HG02885 (cell line): ENCODE data around the gene TWSG1.
"Not testable (repeated sequence)": the region's sequence is repeated elsewhere in the genome, so short reads cannot be mapped to it uniquely, and the experiment has no call there.

Source experiments
- ATAC-seq: cut with Tn5 transposase; IDR thresholded peaks from one replicate; pipeline ENCODE4 v1.9.1; 2021; ENCODE audit warnings: mild to moderate bottlenecking; ENCODE audit not compliant: unreplicated experiment, poor library complexity

The TWSG1 gene

DNA sequence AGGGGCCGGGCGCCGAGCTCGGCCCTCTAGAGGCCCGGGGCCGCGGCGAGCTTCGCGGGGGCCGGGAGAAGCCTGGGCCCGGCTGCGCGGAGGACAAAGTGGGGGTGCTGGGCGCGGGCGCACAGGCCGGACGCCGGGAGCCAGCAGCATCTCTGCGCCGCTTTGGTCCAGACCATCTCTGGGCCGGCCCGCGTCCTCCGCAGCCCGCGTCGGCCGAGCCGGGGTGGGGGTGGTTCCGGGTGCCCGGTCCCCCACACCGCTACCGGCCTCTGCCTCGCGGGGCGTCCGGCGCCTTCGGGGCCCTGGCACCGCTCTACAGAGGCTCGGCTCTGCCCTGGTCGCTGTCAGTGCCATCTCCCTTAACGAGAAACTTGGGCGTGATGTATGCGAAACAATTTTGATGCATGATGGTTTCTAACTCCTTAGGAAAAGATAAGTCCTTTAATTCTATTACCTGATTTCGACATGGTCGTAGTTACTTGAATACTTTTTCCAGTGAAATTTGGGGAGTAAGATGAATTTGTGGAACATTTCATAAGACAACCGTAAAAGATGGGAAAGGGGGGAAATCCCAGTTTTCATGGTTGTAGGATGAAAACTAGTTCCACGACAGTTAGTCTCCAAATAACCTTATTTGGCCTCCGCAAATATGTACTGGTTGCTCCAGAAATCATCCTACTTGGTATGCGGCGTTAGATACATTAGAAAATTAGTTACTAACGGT, 562 bp downstream of the TWSG1 start:
- peak; percentile 45 for ATAC-seq

DNA sequence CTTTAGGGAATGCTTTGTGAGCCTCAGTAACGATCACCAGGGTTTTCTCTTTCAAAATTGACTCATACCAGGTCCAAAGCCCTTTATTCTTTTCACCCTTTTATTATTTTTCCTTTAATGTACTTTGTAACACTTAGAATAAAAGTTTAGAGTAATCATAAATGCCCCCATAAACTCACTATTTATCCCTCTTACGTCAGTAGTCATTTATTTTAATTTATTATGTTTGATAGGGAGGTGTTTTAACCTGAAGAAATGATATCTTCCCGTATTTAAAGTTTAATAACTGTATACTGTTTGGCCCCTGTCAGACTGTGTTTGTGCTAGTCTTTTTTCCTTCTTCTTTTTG, 1.1 kb downstream of the TWSG1 start:
- no peak for ATAC-seq

DNA sequence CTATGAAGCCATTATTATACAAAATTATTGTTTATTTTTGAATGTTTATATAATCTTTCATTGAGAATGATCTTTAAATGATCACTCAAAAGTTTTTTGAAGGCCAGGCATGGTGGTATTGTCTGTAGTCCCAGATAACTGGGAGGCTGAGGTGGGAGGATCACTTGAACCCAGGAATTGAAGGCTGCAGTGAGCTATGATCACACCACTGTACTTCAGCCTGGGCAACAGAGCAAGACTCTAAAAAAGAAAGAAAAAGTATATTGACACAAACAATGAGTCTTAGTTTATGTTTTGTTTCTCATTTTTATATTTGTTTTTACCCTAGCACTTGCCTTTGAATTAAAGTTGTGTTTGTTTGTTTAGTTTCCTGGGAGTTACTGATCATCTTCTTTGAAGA, 2.3 kb downstream of the TWSG1 start:
- no peak for ATAC-seq

DNA sequence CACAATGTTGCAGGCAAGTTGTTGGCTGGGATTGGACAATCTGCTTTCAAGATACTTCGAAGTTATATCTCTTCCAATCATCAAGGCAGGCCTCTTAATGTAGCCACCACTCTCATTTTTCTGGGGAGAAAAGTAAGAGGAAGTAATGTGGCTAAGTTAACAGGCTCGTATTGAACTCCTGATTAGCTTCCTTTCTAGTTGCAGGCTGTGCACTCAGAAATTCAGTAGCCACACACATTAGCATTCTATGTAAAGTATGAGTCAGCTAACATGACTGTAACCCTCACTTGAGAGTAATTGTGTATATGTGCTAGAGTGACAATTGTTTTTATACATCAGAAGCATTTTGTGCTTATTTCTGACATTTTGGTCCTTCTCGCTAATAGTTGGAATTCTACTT, 3.3 kb downstream of the TWSG1 start:
- ATAC-seq: no peak

DNA sequence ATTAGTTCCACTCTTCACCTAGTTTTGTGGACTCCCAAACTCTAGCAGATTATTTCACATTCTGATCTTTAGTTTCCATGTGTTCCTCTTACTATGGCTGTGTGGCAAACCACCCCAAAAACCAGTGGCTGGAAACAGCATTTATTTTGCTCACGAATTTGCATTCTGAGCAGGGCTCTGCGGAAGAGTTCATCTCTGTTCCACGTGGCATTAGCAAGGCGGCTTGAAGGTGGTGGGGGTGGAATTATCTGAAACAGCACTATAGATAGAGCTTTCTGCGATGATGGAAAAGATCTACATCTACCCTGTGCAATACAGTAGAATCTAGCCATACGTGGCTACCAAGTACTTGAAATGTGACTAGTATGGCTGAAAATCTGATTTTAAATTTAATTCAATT, 5.9 kb downstream of the TWSG1 start:
- no peak for ATAC-seq

DNA sequence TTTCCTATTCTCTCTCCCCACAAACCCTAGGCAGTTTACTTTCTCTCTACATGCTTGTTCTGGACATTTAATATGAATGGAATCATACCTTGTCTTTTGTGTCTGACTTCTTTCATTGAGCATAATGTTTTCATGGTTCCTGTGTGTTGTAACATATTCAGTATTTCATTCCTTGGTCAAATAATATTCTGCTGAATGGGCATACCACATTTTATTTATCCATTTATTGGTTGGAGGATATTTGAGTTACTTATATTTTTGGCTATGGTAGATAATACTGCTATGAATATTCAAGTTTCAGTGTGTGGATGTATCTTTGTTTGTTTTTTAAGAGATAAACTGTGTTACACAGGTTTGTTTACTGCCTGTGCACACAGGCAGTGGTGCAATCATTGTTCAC, 9.0 kb downstream of the TWSG1 start:
- no peak for ATAC-seq

DNA sequence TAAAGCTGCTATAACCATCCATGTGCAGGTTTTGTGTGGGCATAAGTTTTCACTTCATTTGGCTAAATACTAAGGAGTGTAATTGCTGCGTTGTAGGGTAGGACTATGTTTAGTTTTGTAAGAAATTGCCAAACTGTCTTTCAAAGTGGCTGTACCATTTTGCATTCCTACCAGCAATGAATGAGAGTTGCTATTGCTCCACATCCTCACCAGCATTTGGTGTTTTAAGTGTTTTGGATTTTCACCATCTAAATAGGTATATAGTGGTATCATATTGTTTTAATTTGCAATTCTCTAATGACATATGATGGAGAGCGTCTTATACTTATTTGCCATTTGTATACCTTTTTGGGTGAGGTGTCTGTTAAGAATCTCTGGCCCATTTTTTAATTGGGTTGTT, 12.2 kb downstream of the TWSG1 start:
- ATAC-seq: no peak

DNA sequence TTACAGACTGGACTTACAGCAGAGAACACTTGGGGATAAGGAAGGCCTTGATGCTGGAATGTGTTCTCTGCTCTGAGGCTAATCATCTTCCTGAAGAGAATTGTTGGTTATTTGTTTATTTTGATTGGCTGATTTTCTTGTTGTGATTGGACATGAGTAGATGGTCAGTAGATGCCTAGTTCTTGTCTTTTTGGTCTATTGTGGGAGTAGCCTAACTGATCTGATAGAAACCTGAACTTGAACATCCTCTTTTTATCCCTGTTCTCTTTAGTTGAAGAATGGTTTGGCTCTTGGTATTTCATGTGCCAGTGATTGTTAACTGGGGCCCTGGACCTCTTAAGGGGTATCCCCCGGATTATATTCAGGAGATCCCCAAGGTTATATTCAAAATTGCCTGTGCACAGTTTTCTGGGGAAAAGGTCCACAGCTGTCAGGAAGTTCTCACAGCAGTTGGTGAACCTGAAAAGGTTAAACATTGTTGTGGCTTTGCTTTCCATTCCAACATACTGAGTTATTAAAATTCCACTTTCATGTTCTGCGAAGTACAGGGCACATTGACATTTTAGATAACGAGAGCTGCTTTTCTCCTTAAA, 13.6 kb downstream of the TWSG1 start:
- ATAC-seq: peak; percentile 50

DNA sequence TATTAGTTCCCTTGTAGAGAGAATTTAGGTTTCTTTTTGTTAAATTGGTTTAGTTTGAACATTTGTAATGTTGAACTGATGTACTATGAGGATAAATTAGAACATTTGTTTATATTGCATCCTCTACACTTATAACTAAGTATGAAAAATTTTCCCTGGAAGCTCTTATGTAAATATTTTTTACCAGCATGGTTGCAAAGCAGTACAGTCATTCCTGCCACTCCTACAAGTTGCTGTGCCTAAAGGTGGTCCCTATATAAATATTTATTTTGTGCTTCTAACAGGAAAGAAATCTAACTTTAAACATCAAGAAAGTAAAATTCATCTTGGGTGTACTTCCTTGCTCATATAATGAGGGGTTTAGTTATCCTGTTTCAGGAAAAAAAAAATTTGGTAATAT, 14.2 kb downstream of the TWSG1 start:
- ATAC-seq: no peak

DNA sequence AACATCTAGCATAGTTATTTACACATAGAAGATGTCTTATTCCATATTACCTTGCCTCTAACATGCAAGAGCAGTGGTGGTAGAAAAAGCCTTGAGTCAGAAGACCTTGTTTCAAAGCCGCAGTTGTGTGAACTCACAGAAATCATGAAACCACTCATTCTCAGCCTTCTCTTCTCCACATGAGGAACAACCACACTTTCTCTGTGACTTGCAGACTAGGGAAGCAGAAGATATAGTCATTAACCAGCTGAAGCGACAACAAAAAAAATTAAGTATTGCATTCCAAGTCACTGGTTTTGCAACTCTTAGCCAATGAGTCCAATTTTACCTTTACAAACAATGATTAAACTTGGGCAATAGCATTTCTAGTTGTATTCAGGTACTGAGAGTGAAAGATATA, 19.0 kb downstream of the TWSG1 start:
- ATAC-seq: peak; percentile 92

DNA sequence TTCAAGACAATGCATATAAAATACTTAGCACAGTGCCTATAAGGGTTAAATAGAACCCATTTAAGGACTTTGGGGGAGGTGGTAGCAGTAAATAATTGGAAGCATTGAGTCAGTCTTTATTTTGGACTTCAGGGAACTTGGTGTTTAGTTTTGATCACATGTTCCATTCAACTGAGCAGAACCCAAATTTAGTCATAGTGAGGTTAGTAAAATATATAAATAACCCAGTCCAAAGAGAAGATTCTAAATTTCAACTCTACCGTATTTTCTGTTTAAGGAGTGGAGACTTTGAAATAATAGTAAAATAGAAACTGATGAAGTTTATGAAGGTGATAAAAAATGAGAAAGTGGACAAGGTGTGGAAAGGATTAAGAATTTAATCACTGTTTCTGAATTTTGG, 19.7 kb downstream of the TWSG1 start:
- ATAC-seq: peak; percentile 66

DNA sequence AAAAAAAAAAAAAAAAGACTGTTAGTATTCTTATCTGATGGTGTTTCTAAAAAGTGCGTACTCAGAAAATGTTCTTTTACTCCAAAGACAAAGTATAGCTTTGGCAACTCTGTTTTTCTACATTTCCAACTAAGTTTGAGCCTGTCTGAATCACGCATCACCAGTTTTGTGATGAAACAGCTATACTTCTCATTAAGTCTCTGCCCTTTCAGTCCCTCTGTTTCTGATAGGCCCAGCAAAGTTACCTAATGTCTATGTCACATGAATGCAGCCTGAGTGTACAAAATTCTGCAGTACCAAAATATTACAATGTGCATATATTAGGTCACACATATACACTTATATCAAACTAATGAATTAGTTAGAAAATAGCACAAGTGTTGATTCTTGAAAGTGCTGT, 22.4 kb downstream of the TWSG1 start:
- ATAC-seq: no peak

DNA sequence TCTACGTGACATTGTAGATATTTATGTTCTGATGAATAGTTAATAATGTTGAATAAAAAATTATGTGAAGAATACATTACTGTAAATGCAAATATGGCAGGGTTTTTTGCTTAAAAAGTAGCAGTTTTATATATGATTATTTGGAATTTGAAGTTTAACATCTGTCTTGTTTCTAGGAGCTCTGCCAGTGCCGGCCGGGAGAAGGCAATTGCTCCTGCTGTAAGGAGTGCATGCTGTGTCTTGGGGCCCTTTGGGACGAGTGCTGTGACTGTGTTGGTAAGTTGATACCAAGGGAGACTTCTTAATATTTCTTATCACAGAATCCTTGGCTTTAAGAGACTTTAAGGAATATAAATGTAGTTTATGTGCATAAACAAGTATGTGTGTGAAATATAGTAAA, 25.2 kb downstream of the TWSG1 start:
- no peak for ATAC-seq

DNA sequence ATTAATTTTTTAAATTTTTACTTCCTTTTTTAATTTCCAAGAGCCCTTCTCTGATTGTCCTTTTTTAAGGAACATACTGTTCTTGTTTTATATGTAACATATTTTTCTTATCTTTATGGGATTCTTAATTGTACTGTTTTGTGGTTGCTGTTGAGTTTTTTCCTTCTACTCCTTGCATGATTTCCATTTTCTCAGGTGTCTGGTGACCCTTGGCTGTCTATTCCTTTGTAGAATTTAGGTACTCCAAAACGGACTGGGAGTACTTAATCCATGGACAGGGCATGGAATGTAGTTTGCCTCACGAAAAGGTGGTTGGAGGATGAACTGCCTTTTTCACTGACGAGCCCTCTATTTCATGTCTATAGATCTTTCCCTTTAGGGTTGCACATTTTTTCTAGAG, 26.6 kb downstream of the TWSG1 start:
- no peak for ATAC-seq

DNA sequence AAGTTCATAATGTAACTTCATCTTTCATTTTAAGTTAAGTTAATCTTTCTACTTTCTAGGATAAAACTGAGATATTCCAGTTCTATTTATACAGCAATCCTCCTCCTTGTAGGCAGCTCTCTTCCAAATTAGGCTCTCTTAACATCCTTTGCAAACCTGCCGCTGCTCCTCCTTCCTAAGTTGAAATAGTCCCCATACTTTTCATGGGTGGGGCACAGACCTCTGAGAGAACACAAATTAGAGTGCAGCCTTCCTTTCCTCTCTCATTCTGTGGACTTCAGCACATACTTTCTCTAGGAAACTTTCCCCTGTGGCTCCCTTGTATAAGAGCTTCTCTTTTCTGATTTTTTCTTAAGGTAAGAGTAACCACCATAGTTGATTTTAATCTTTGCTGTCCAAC, 28.3 kb downstream of the TWSG1 start:
- ATAC-seq: no peak

DNA sequence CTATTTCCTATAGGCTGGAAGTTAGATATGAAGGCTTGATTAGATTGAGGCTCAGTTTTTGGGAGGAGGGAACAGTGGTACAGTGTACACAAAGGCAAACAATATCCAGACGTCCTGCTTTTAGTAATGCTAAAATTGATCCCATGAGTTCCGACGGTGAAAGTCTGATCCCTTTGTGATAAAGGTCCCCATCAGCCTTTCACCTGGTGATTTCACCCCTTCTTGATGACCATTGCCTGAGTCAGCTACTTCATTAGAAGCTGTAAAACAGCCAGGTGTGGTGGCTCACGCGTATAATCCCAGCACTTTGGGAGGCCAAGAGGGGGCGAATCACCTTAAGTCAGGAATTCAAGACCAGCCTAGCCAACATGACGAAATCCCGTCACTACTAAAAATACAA, 29.7 kb downstream of the TWSG1 start:
- ATAC-seq: no peak

DNA sequence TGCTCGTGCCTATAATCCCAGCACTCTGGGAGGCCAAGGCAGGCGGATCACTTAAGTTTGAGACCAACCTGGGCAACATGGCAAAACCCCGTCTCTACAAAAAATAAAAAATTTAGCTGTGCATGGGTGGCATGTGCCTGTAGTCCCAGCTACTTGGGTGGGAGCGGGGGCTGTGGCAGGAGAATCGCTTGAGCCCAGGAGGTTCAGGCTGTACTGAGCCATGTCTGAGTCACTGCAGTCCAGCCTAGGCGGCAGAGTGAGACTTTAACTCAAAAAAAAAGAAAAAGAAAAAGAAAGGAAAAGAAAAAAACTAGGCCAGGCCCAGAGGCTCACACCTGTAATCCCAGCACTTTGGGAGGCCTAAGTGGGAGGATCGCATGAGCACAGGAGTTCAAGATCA, 30.8 kb downstream of the TWSG1 start:
- no peak for ATAC-seq

DNA sequence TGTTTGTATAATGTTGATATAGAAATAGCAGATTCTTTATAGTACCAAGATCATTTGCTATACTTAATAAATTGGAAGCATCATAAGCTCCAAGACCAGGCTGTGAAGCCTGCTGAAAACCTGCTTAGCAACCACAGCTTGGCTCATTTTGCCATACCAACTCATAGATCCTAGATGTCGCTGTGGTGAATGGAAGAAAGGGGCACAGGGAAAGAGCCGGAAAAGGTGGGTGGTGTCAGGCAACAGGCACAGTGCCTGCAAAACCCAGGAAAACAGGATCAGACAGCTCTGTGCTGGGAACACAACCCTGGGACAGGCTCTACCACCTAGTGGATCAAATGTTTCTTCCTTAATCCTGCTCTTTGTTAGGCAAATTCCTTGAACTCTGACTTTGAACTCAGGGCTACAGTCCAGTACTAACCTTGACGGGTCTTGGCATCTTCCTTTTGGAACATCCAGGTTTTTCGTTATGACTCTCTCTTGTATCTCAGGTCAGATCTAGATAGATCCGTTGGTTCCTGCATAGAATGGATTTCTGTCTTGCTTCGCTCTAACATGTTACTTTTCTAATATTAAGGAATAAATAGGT, 31.6 kb downstream of the TWSG1 start:
- ATAC-seq: no peak

DNA sequence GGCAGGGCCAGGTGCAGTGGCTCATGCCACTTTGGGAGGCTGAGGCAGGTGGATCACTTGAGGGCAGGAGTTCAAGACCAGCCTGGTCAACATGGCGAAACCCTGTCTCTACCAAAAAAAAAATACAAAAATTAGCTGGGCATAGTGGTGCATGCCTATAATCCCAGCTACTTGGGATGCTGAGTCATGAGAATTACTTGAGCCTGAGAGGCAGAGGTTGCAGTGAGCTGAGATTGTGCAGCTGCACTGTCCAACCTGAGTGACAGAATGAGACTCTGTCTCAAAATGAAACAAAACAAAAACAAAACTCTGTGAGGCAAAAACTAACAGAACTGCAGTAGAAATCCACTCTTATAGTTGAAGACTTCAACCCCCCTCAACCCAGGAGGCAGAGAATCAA, 38.7 kb downstream of the TWSG1 start:
- ATAC-seq: not testable (repeated sequence)

DNA sequence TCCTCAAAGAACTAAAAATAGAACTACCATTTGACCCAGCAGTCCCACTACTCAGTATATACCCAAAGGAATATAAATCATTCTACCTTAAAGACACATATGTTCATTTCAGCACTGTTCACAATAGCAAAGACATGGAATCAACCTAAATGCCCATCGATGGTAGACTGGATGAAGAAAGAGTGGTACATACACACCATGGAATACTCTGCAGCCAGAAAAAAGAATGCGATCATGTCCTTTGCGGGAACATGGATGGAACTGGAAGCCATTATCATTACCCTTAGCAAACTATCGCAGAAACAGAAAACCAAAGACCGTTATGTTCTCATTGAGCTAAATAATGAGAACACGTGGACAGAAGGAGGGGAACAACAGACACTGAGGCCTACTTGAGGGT, 44.5 kb downstream of the TWSG1 start:
- ATAC-seq: no peak

DNA sequence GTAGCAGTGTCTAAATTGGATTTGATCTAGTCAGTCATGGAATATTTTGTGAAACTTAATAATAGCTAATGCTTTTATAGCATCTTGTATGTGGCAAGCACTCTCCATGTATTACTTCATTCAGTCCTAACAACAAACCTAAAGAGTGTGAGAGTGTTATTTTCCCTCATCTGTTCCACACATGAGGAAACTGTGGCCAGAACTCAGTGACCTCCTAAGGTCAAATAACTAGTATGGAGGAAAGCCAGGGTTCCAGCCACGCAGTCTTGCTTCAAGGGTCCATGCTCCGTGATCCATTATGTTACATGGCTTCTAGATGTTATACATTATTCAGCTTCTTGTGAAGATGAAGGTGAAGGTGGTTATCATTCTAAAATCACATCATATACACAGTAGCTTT, 45.5 kb downstream of the TWSG1 start:
- no peak for ATAC-seq
